Tibial artery (tissue), 4 donors: Measurements from ENCODE around the gene CLCN5.

Experiments
- DNase-seq, 2 donors: peaks; one replicate each; pipeline ENCODE4 v3.0.0-alpha.2; 2019
- H3K27ac ChIP-seq, 2 donors: fragments of 200-600 bp; sonication (generic) in 1 of 2; 1 replicate in 1 of 2; 2 replicates in 1 of 2; pipeline ENCODE4 v1.5.1; 2018 to 2019; ENCODE audit warnings: mild to moderate bottlenecking in 1 of 2
- H3K27me3 ChIP-seq, 2 donors: fragments of 200-600 bp; sonication (generic) in 1 of 2; one replicate each; pipeline versions ENCODE4 v1.5.1 to v1.6.0; 2016 to 2019
- H3K36me3 ChIP-seq, 3 donors: fragments of 200-600 bp; sonication (generic) in 2 of 3; one replicate each; pipeline ENCODE4 v1.5.1; 2016 to 2019; ENCODE audit warnings: mild to moderate bottlenecking in 2 of 3
- H3K4me1 ChIP-seq, 4 donors: fragments of 200-600 bp; sonication (generic) in 2 of 4; 1 replicate in 3 of 4; 2 replicates in 1 of 4; pipeline ENCODE4 v1.5.1; 2016 to 2019
- H3K4me3 ChIP-seq, 2 donors: fragments of 200-600 bp; sonication (generic) in 1 of 2; 1 replicate in 1 of 2; 2 replicates in 1 of 2; pipeline ENCODE4 v1.5.1; 2018 to 2019; ENCODE audit warnings: mild to moderate bottlenecking in 2 of 2
- H3K9me3 ChIP-seq, 3 donors: fragments of 200-600 bp; sonication (generic) in 1 of 3; one replicate each; pipeline ENCODE4 v1.5.1; 2016 to 2019
- CTCF ChIP-seq, 2 experiments: fragments of 200-600 bp in 1 of 2; fragments of 450-650 bp in 1 of 2; IDR thresholded peaks; one replicate each; pipeline ENCODE4 v1.5.1; 2017 to 2019; ENCODE audit warnings: antibody characterized with exemption in 2 of 2, mild to moderate bottlenecking in 1 of 2, moderate library complexity in 1 of 2
- intact Hi-C: fragments of 100-400 bp; cut with DNase I; formaldehyde crosslinking; loops from one replicate; pipeline ENCODE4 v1.15.0; 2023; ENCODE audit warnings: low total_unique reads

CLCN5 gene

GRCh38 chrX:50045823-50046222, 123.4 kb downstream of the CLCN5 start:
- Histone ChIP-seq H3K9me3 (no peaks in the 10 kb centered on the region), H3K27ac (no peak overlapping the region), H3K36me3 (no peaks in the 10 kb centered on the region), H3K27me3 (no peaks in the 10 kb centered on the region), H3K4me3 (no peak overlapping the region), H3K4me1 (no peaks in the 10 kb centered on the region)
- no peak for TF ChIP-seq CTCF (IDR thresholded peaks at IDR 0.05)
- no peak for DNase-seq
- intact Hi-C loops: no loop called here

GRCh38 chrX:50049228-50049627, 126.8 kb downstream of the CLCN5 start:
- H3K4me3 ChIP-seq: no peak overlapping the region
- no peaks in the 10 kb centered on the region for H3K9me3 ChIP-seq
- no peaks in the 10 kb centered on the region for H3K36me3 ChIP-seq
- no peaks in the 10 kb centered on the region for H3K4me1 ChIP-seq
- DNase-seq: no peak
- intact Hi-C loops: no loop called here
- H3K27ac ChIP-seq: no peak overlapping the region
- no peaks in the 10 kb centered on the region for H3K27me3 ChIP-seq
- no peak for TF ChIP-seq CTCF (IDR thresholded peaks at IDR 0.05)

GRCh38 chrX:50054147-50054546, 131.8 kb downstream of the CLCN5 start:
- Histone ChIP-seq H3K27me3 (no peaks in the 10 kb centered on the region), H3K4me1 (no peaks in the 10 kb centered on the region), H3K9me3 (no peaks in the 10 kb centered on the region), H3K4me3 (no peak overlapping the region), H3K36me3 (no peaks in the 10 kb centered on the region), H3K27ac (no peak overlapping the region)
- TF ChIP-seq CTCF (IDR thresholded peaks at IDR 0.05): no peak
- intact Hi-C loops: no loop called here
- no peak for DNase-seq

- intact Hi-C loops: no loop called here
- no peak for TF ChIP-seq CTCF (IDR thresholded peaks at IDR 0.05)
- Histone ChIP-seq H3K4me1 (no peaks in the 10 kb centered on the region), H3K27ac (no peak overlapping the region), H3K27me3 (no peaks in the 10 kb centered on the region), H3K4me3 (no peak overlapping the region), H3K36me3 (no peaks in the 10 kb centered on the region), H3K9me3 (no peaks in the 10 kb centered on the region)
- DNase-seq: no peak
Measured at GRCh38 chrX:50066318-50066937, 144.0 kb downstream of the CLCN5 start.

- Histone ChIP-seq H3K9me3 (no peaks in the 10 kb centered on the region), H3K27me3 (no peaks in the 10 kb centered on the region), H3K4me1 (no peaks in the 10 kb centered on the region), H3K4me3 (no peak overlapping the region), H3K27ac (no peak overlapping the region), H3K36me3 (no peaks in the 10 kb centered on the region)
- no peak for TF ChIP-seq CTCF (IDR thresholded peaks at IDR 0.05)
- DNase-seq: no peak
- intact Hi-C loops: no loop called here
Measured at GRCh38 chrX:50067435-50068284, 145.3 kb downstream of the CLCN5 start.
